ENCODE results near the gene RASA3.

- TF ChIP-seq EZH2 (IDR thresholded peaks at IDR 0.05) (no peak), YY1 (IDR thresholded peaks at IDR 0.05; ENCODE audit: extremely low read depth, insufficient replicate concordance, low read depth, low read length) (no peak), REST (IDR thresholded peaks at IDR 0.05; ENCODE audit: low read depth) (no peak)
These were observed 121.9 kb downstream of the RASA3 start for GRCh38 chr13:114010401-114011101.

Measured in HCT116 (cell line).